ENCODE results near the gene NAGLU.
"Not testable (repeated sequence)": the region's sequence is repeated elsewhere in the genome, so short reads cannot be mapped to it uniquely, and the experiment has no call there.

Gene NAGLU

GRCh38 chr17:42545755-42546505 is 9.9 kb downstream of the NAGLU start:
- not testable (repeated sequence) for DNase-seq (ENCODE audit: low spot score)

- DNase-seq (ENCODE audit: low spot score) = no peak
Observed at GRCh38 chr17:42547001-42547461, 11.0 kb downstream of the NAGLU start.

GRCh38 chr17:42547698-42548069 is 11.6 kb downstream of the NAGLU start:
- no peak for DNase-seq (ENCODE audit: low spot score)

GRCh38 chr17:42548070-42548837 is 12.2 kb downstream of the NAGLU start:
- DNase-seq (ENCODE audit: low spot score) = peak; percentile 93

- no peak for DNase-seq (ENCODE audit: low spot score)
Observed at GRCh38 chr17:42548993-42549755, 13.1 kb downstream of the NAGLU start.

GRCh38 chr17:42552736-42553135 is 16.7 kb downstream of the NAGLU start, which contains the start of gene HSD17B1:
Gene HSD17B1 (plus strand): TSS chr17:42552923. CDS start chr17:42552934, 11 bp downstream.
- DNase-seq (ENCODE audit: low spot score) = not testable (repeated sequence)

- no peak for DNase-seq (ENCODE audit: low spot score)
Observed at GRCh38 chr17:42553161-42553818, 17.2 kb downstream of the NAGLU start.

- DNase-seq (ENCODE audit: low spot score) = no peak
Observed at GRCh38 chr17:42553866-42554249, 17.8 kb downstream of the NAGLU start.

GRCh38 chr17:42554250-42555121 is 18.4 kb downstream of the NAGLU start:
- peak; percentile 92 for DNase-seq (ENCODE audit: low spot score)

- no peak for DNase-seq (ENCODE audit: low spot score)
Observed at GRCh38 chr17:42555122-42555622, 19.1 kb downstream of the NAGLU start.

- DNase-seq (ENCODE audit: low spot score) = not testable (repeated sequence)
Observed at GRCh38 chr17:42555961-42556617, 20.0 kb downstream of the NAGLU start.

- no peak for DNase-seq (ENCODE audit: low spot score)
Observed at GRCh38 chr17:42559075-42559474, 23.0 kb downstream of the NAGLU start.

- DNase-seq (ENCODE audit: low spot score) = no peak
Observed at GRCh38 chr17:42560246-42560645, 24.2 kb downstream of the NAGLU start.

- peak; percentile 97 for DNase-seq (ENCODE audit: low spot score)
Observed at GRCh38 chr17:42561897-42562387, 25.9 kb downstream of the NAGLU start, which contains the start of gene COASY. Gene COASY (plus strand): TSS chr17:42562148. CDS start chr17:42562623, 475 bp downstream.

GRCh38 chr17:42562388-42563142 is 26.5 kb downstream of the NAGLU start:
- DNase-seq (ENCODE audit: low spot score) = no peak

GRCh38 chr17:42563143-42563509 is 27.1 kb downstream of the NAGLU start:
- DNase-seq (ENCODE audit: low spot score) = no peak

GRCh38 chr17:42563543-42563942 is 27.5 kb downstream of the NAGLU start:
- DNase-seq (ENCODE audit: low spot score) = no peak

GRCh38 chr17:42563950-42564349 is 27.9 kb downstream of the NAGLU start:
- DNase-seq (ENCODE audit: low spot score) = no peak
